Muscle layer of duodenum (tissue), 2 donors: ENCODE results near the gene TAB2.

ENCODE experiments used
- H3K27ac ChIP-seq: one replicate; pipeline ENCODE4 v1.7.0; 2013; ENCODE audit warnings: mild to moderate bottlenecking, low read length
- H3K27me3 ChIP-seq: one replicate; pipeline ENCODE4 v1.7.0; 2013; ENCODE audit warnings: low read depth, mild to moderate bottlenecking, control low read depth, low read length
- H3K36me3 ChIP-seq, 2 donors: one replicate each; pipeline ENCODE4 v1.7.0; 2013; ENCODE audit warnings: low read length in 2 of 2, control low read depth in 1 of 2, mild to moderate bottlenecking in 1 of 2; ENCODE audit not compliant: insufficient read depth in 2 of 2, control insufficient read depth in 1 of 2
- H3K4me1 ChIP-seq, 2 donors: one replicate each; pipeline ENCODE4 v1.7.0; 2013; ENCODE audit warnings: low read length in 2 of 2, mild to moderate bottlenecking in 2 of 2, control low read depth in 1 of 2, moderate library complexity in 1 of 2; ENCODE audit not compliant: insufficient read depth in 2 of 2, control insufficient read depth in 1 of 2
- H3K4me3 ChIP-seq, 2 donors: one replicate each; pipeline ENCODE4 v1.7.0; 2013; ENCODE audit warnings: low read length in 2 of 2, low read depth in 1 of 2, mild to moderate bottlenecking in 1 of 2
- H3K9me3 ChIP-seq, 2 donors: one replicate each; pipeline ENCODE4 v1.7.0; 2013; ENCODE audit warnings: low read length in 2 of 2, control low read depth in 1 of 2, mild to moderate bottlenecking in 1 of 2; ENCODE audit not compliant: control insufficient read depth in 1 of 2
- donor health status: healthy.

Gene TAB2

GRCh38 chr6:149421132-149421531 lies 103.6 kb downstream of the TAB2 start:
- Histone ChIP-seq H3K9me3 (no peaks in the 10 kb centered on the region), H3K27ac (no peak overlapping the region), H3K27me3 (no peaks in the 10 kb centered on the region), H3K36me3 (no peaks in the 10 kb centered on the region), H3K4me1 (peaks cover 3 to 7% of the 10 kb centered on the region in 2 donors), H3K4me3 (no peak overlapping the region)

GRCh38 chr6:149422581-149422980 lies 105.1 kb downstream of the TAB2 start:
- no peaks in the 10 kb centered on the region for H3K9me3 ChIP-seq
- no peak overlapping the region for H3K27ac ChIP-seq
- no peaks in the 10 kb centered on the region for H3K36me3 ChIP-seq
- peaks cover 3 to 7% of the 10 kb centered on the region in 2 donors for H3K4me1 ChIP-seq
- H3K4me3 ChIP-seq: no peak overlapping the region
- no peaks in the 10 kb centered on the region for H3K27me3 ChIP-seq

DNA sequence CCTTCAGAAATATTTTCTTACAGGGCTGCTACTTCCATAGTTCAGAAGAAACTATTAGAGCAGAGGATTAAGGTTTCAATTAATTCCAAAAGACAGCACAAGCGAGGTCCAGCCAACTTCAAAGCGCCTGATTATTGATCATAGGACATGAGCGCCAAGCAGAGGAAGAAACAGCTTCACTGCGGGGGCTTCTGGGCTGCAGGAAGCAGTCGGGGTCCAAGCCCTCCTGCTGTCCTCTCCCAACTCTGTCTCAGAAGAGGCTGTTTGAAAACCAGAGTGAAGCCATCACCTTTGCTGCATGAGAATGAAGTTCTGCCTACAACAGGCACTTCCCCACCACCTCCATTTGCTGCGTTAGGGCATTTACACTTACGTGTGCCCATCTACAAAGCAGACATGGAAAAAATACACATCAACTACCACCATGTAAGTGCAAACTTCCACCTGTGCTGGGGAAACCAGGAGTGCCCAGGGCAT lies 106.5 kb downstream of the TAB2 start:
- H3K4me1 ChIP-seq: peaks cover 3 to 7% of the 10 kb centered on the region in 2 donors

GRCh38 chr6:149425224-149425623 lies 107.7 kb downstream of the TAB2 start:
- Histone ChIP-seq H3K27ac (no peak overlapping the region), H3K36me3 (no peaks in the 10 kb centered on the region), H3K9me3 (no peaks in the 10 kb centered on the region), H3K4me3 (no peak overlapping the region), H3K4me1 (peaks cover 3 to 7% of the 10 kb centered on the region in 2 donors), H3K27me3 (no peaks in the 10 kb centered on the region)

More for the DNA sequence above, 106.5 kb downstream of the TAB2 start:
- Histone ChIP-seq H3K4me3 (peak overlapping the region; percentile 17 to 37), H3K36me3 (no peaks in the 10 kb centered on the region), H3K27me3 (no peaks in the 10 kb centered on the region), H3K27ac (no peak overlapping the region), H3K9me3 (no peaks in the 10 kb centered on the region)

DNA sequence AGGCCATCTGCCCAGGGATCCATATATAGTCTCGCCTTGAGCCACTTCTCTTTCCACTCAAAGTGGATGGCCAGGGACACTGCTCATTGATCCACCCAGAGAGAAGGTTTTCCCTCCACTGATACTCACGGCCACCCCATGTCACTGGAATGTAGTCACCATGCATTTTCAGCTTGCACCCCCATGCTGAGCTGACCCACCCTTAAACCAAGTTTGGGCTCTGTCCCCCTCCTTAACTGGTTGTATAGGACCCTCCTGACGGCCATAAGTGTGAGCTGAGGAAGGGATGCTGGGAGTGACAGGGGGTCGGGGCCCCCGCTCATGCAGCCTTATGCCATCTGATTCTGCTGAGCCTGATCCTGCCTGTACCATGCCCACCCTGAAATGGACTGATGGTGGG lies 108.2 kb downstream of the TAB2 start:
- H3K27ac ChIP-seq: no peak overlapping the region
- peaks cover 3 to 7% of the 10 kb centered on the region in 2 donors for H3K4me1 ChIP-seq
- no peaks in the 10 kb centered on the region for H3K27me3 ChIP-seq
- H3K9me3 ChIP-seq: no peaks in the 10 kb centered on the region
- no peak overlapping the region for H3K4me3 ChIP-seq
- H3K36me3 ChIP-seq: no peaks in the 10 kb centered on the region

DNA sequence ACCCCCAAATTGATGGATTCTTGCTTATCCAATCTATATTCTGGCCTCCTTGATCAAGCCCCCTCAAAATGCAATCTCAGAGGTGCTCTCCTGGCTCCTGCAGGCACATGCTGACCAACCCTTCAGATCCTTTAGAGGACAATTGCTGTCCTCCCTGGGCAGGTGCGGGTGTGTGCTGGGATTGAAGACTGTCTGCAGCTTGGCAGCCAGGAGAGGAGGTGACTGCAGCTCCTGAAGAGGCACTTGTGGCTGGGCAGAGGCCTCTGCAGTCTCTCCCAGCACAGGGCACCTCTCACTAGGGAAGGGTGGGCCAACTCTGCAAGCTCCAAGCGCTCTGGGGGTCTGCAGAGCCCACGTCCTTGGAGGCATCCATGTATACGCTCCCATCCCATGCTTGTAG lies 111.1 kb downstream of the TAB2 start:
- Histone ChIP-seq H3K36me3 (no peaks in the 10 kb centered on the region), H3K9me3 (no peaks in the 10 kb centered on the region), H3K4me3 (no peak overlapping the region), H3K4me1 (peaks cover 3 to 12% of the 10 kb centered on the region in 2 donors), H3K27ac (no peak overlapping the region), H3K27me3 (no peaks in the 10 kb centered on the region)

DNA sequence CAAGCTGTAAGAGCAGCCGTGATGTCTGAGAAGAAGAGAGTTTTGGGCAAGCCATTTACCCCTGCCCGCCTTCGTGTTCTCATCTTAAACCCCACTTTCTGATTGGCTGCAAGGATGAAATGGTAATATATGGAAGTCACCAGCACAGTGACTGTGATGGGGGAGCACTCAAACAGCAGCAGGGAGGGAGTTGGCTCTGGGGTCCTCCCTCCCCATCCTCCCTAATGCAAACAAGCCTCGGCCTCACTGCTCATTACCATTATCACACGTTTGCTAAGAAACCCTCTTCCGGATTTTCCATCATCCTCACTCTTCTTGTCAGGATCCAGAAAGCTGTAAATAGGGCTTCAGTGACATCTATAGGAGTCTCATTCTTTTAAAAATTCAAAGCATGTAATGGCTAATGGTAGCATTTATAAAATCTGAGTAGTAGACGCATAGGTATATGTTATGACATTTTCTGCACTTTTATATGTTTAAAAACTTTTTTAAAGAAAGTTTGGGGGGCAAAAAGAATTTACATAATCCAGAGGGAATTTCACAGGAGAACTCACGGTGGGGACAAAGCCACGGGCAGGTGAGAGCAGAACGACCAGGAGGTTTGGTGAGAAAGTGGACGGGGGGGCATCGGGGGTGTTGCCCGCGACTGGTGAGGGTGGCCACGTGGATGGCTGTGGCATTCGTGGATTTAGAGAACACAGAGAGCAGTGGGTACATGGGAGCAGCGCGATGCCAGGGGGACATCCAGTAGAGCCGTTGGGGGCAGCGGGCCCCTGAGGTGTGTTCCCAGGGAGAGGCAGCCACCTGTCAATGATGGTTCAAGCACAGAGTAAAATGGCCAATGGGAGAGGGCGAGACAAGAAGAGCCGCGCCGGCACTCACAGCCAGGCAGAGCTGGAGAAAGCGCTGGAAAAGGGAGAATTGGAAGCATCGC lies 112.2 kb downstream of the TAB2 start:
- H3K9me3 ChIP-seq: no peaks in the 10 kb centered on the region
- H3K4me1 ChIP-seq: peaks cover 0 to 5% of the 10 kb centered on the region in 2 donors
- H3K36me3 ChIP-seq: no peaks in the 10 kb centered on the region
- no peak overlapping the region for H3K4me3 ChIP-seq
- no peaks in the 10 kb centered on the region for H3K27me3 ChIP-seq
- no peak overlapping the region for H3K27ac ChIP-seq

DNA sequence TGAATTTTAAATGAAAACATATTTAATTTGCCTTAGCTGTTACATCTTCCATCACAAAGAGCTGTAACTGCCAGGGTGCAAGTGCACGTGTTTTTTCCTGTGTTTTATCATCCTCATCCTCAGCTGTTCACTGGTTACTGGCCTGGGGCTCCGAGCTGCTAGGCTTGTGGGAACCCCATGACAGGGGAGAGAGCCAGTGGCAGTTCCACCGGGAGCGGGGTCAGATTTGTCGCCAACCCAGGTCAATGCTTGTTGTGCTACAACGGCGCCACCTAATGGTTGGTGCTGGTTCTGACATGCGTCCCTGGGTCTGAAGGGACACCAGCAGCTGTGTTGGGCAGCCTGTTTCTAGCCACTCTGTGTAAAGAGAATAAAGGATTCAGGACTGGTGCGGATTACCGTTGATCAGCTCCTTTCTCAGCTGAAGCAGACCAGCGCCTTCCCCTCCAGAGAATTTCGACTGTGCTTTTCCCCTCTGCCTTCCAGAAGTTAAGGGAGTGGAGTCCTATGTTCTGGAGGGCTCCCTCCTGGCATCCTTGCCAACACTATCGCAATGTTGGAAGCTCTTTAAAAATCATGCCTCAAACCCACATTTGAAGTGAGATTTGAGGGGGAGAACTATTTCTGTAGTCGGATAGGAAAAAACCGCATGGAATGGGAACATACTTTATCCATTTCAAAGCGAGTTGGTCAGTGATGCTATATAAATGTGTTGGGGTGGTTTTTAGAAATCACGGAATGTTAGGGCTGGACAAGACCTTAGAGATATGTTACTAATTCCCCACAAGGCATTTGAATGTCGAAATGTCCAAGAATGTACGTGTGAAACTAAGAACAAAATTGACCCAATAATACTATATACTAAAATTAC lies 114.6 kb downstream of the TAB2 start:
- H3K4me1 ChIP-seq: peaks cover 0 to 5% of the 10 kb centered on the region in 2 donors
- no peak overlapping the region for H3K27ac ChIP-seq
- H3K36me3 ChIP-seq: no peaks in the 10 kb centered on the region
- no peak overlapping the region for H3K4me3 ChIP-seq
- H3K27me3 ChIP-seq: no peaks in the 10 kb centered on the region
- H3K9me3 ChIP-seq: no peaks in the 10 kb centered on the region

DNA sequence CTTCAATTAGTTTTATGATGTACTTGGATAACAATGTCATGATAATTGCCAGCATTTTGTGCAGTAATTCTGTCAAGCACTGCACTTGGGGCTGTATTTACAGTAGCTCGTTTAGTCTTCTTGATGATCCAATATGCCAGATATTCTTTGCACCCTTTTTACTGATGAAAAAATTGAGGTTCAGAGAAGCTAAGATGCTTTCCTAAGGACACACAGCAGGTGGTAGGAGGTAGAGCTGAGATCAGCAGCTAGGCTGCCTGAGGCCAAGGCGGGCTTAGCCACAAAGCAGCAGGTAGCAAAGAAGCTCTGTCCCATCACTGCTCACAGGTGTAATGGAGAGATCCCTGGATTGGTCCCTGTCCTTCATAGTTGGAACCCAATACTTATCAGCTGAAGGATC lies 115.9 kb downstream of the TAB2 start:
- no peak overlapping the region for H3K4me3 ChIP-seq
- H3K27ac ChIP-seq: no peak overlapping the region
- peaks cover 0 to 5% of the 10 kb centered on the region in 2 donors for H3K4me1 ChIP-seq
- H3K36me3 ChIP-seq: no peaks in the 10 kb centered on the region
- no peaks in the 10 kb centered on the region for H3K27me3 ChIP-seq
- H3K9me3 ChIP-seq: no peaks in the 10 kb centered on the region

GRCh38 chr6:149433881-149434280 lies 116.4 kb downstream of the TAB2 start:
- Histone ChIP-seq H3K9me3 (no peaks in the 10 kb centered on the region), H3K36me3 (no peaks in the 10 kb centered on the region), H3K27me3 (no peaks in the 10 kb centered on the region), H3K4me1 (peaks cover 0 to 5% of the 10 kb centered on the region in 2 donors), H3K4me3 (no peak overlapping the region), H3K27ac (no peak overlapping the region)

DNA sequence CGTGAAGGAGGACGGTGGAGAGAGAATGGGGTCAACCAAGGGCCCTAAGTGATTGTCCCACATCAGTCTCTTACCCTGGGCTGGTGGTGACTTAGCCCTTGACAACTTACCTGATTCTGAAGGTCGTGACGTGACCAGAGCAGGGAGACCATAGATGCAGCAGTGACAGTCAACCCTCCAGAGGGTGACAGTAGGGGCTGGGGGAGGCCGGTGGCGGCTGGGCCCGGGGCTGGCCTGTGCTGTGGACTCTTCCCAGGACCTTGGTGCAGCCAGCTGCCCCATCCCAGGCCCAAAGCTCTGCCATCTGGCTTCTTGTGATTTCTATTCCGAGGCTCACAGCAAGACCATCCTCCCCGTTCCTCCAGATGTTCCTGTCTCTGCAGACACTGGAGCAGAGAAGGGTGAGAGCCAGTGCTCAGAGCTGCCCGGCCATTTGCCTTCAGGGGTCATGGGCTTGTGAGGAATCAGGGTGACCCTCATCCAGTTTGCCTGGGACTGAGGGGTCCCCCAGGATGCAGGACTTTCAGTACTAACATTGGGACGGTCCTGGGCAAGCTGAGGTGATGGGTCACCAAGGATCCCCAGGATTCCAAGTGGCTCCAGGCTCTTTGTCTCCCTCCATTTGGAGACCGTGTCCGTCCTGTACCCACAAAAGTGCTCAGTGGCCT lies 118.5 kb downstream of the TAB2 start:
- Histone ChIP-seq H3K36me3 (no peaks in the 10 kb centered on the region), H3K27ac (no peak overlapping the region), H3K4me1 (peaks cover 0 to 5% of the 10 kb centered on the region in 2 donors), H3K9me3 (no peaks in the 10 kb centered on the region), H3K4me3 (no peak overlapping the region), H3K27me3 (no peaks in the 10 kb centered on the region)
